GM23338 (cell line): ENCODE measurements around the gene CGB1. TPM values are rescaled to one million over a fixed set of nuclear protein-coding genes. Genes with fewer than 3 reads are reported as not detected.

Source experiments
- ATAC-seq: fragments of 200-7000 bp; cut with Tn5 transposase; 3 replicates; pipeline ENCODE4 v1.9.1; 2020
- DNase-seq: peaks from one replicate; pipeline ENCODE4 v3.0.0-alpha.2; 2015; ENCODE audit warnings: low spot score
- H2AFZ ChIP-seq: fragments of 200-600 bp; sonication (generic); 2 replicates; pipeline ENCODE4 v1.8.0; 2016; ENCODE audit warnings: antibody characterized with exemption, mild to moderate bottlenecking, moderate library complexity
- H3F3A ChIP-seq: fragments of 200-600 bp; sonication (generic); replicated peaks from 2 replicates; pipeline ENCODE4 v1.8.0; 2017; ENCODE audit warnings: antibody characterized with exemption, mixed run types, low read depth
- H3K27ac ChIP-seq: fragments of 200-600 bp; sonication (generic); 2 replicates; pipeline ENCODE4 v1.6.1; 2016; ENCODE audit warnings: low read depth
- H3K27me3 ChIP-seq: fragments of 200-600 bp; sonication (generic); 2 replicates; pipeline ENCODE4 v1.8.0; 2016; ENCODE audit warnings: mild to moderate bottlenecking, mixed run types, moderate library complexity; ENCODE audit not compliant: insufficient read depth
- H3K36me3 ChIP-seq: fragments of 200-600 bp; sonication (generic); 2 replicates; pipeline ENCODE4 v1.8.0; 2016; ENCODE audit warnings: mild to moderate bottlenecking; ENCODE audit not compliant: insufficient read depth
- H3K4me1 ChIP-seq: fragments of 200-600 bp; sonication (generic); 2 replicates; pipeline ENCODE4 v1.8.0; 2016; ENCODE audit warnings: mild to moderate bottlenecking, moderate library complexity; ENCODE audit not compliant: insufficient read depth
- H3K4me2 ChIP-seq: fragments of 200-600 bp; sonication (generic); 2 replicates; pipeline ENCODE4 v1.7.1; 2017; ENCODE audit warnings: mixed run types
- H3K4me3 ChIP-seq: fragments of 200-600 bp; sonication (generic); 2 replicates; pipeline ENCODE4 v1.6.1; 2016; ENCODE audit warnings: mixed run types
- H3K79me2 ChIP-seq: fragments of 200-600 bp; sonication (generic); replicated peaks from 2 replicates; pipeline ENCODE4 v1.8.0; 2017; ENCODE audit warnings: mild to moderate bottlenecking; ENCODE audit not compliant: insufficient read depth
- H3K9me2 ChIP-seq: fragments of 200-600 bp; sonication (generic); 2 replicates; pipeline ENCODE4 v1.8.0; 2017; ENCODE audit not compliant: insufficient read depth
- H4K20me1 ChIP-seq: fragments of 200-600 bp; sonication (generic); replicated peaks from 2 replicates; pipeline ENCODE4 v1.8.0; 2017; ENCODE audit warnings: mild to moderate bottlenecking; ENCODE audit not compliant: insufficient read depth
- H3K27ac Mint-ChIP-seq: 2 replicates; pipeline ENCODE4 v1.8.0; 2020; ENCODE audit warnings: inconsistent platforms, mild to moderate bottlenecking, moderate library complexity, mixed read lengths
- H3K27me3 Mint-ChIP-seq: 3 replicates; pipeline ENCODE4 v1.8.0; 2022; ENCODE audit warnings: low read depth, mild to moderate bottlenecking, moderate library complexity, mixed read lengths, inconsistent platforms; ENCODE audit not compliant: insufficient read depth, poor library complexity
- H3K36me3 Mint-ChIP-seq: 3 replicates; pipeline ENCODE4 v1.8.0; 2021; ENCODE audit warnings: low read depth, mild to moderate bottlenecking, inconsistent platforms, moderate library complexity, mixed read lengths
- H3K4me1 Mint-ChIP-seq: 3 replicates; pipeline ENCODE4 v1.8.0; 2020; ENCODE audit warnings: mild to moderate bottlenecking, inconsistent platforms, mixed read lengths
- H3K4me3 Mint-ChIP-seq: 3 replicates; pipeline ENCODE4 v1.8.0; 2021; ENCODE audit warnings: moderate library complexity, mild to moderate bottlenecking, inconsistent platforms, mixed read lengths
- H3K9me3 Mint-ChIP-seq: 3 replicates; pipeline ENCODE4 v1.8.0; 2020; ENCODE audit warnings: moderate library complexity, mild to moderate bottlenecking, inconsistent platforms, mixed read lengths
- CREB1 ChIP-seq: fragments of 250-450 bp; sonication (Bioruptor Pico); IDR thresholded peaks from 2 replicates; pipeline ENCODE4 v1.5.0; 2020; ENCODE audit warnings: low read depth, mild to moderate bottlenecking, moderate library complexity
- CTCF ChIP-seq, 2 experiments: fragments of 200-600 bp in 1 of 2; sonication (generic) in 1 of 2; conservative IDR thresholded peaks; 2 replicates each; pipeline versions ENCODE4 v1.5.1 to v1.6.1; 2016 to 2017; ENCODE audit warnings: antibody characterized with exemption in 2 of 2, low read depth in 2 of 2, mild to moderate bottlenecking in 2 of 2, moderate library complexity in 1 of 2
- ETS1 ChIP-seq: IDR thresholded peaks from 2 replicates; pipeline ENCODE4 v1.6.1; 2016; ENCODE audit warnings: antibody characterized with exemption
- EZH2 ChIP-seq: fragments of 200-600 bp; sonication (generic); IDR thresholded peaks from one replicate; pipeline ENCODE4 v1.8.0; 2017; ENCODE audit warnings: antibody characterized with exemption, mild to moderate bottlenecking, low read depth; ENCODE audit not compliant: unreplicated experiment
- EZH2phosphoT487 ChIP-seq: fragments of 200-600 bp; sonication (generic); IDR thresholded peaks from one replicate; pipeline ENCODE4 v1.8.1; 2018; ENCODE audit warnings: antibody characterized with exemption; ENCODE audit not compliant: unreplicated experiment
- JUNB ChIP-seq: IDR thresholded peaks from one replicate; pipeline ENCODE4 v1.6.1; 2016; ENCODE audit warnings: antibody characterized with exemption; ENCODE audit not compliant: unreplicated experiment
- NANOG ChIP-seq: IDR thresholded peaks from 2 replicates; pipeline ENCODE4 v1.6.1; 2016; ENCODE audit warnings: antibody characterized with exemption, borderline replicate concordance
- POLR2AphosphoS5 ChIP-seq: IDR thresholded peaks from 2 replicates; pipeline ENCODE4 v1.6.1; 2016; ENCODE audit warnings: antibody characterized with exemption, low read depth
- STAT1 ChIP-seq: IDR thresholded peaks from one replicate; pipeline ENCODE4 v1.6.1; 2016; ENCODE audit warnings: antibody characterized with exemption; ENCODE audit not compliant: unreplicated experiment
- ZNF114 ChIP-seq: fragments of 250-450 bp; sonication (Bioruptor Pico); IDR thresholded peaks from 2 replicates; pipeline ENCODE4 v1.5.0; 2020; ENCODE audit warnings: mild to moderate bottlenecking, moderate library complexity
- ZNF331 ChIP-seq: fragments of 250-450 bp; sonication (Bioruptor Pico); IDR thresholded peaks from 2 replicates; pipeline ENCODE4 v1.5.0; 2020; ENCODE audit warnings: low read depth, mild to moderate bottlenecking, moderate library complexity
- ZNF462 ChIP-seq: fragments of 250-450 bp; sonication (Bioruptor Pico); IDR thresholded peaks from 2 replicates; pipeline ENCODE4 v1.5.0; 2020; ENCODE audit warnings: mild to moderate bottlenecking, moderate library complexity
- polyA plus RNA-seq: library from polyadenylated mRNA; unstranded; fragments of >200 nt; fragmentation: Nextera tagmentation; extraction: Ambion mirVana; gene quantifications from 2 replicates; pipeline ENCODE4 v1.2.1, GENCODE V29; 2016
- total RNA-seq: library from RNA; depleted of rRNA; stranded (reverse); fragments of >200 nt; shearing (Covaris generic); gene quantifications from 2 replicates; pipeline ENCODE4 v1.2.3, GENCODE V29; 2014
- TF ChIP-seq, protein P1 (sequence below): IDR thresholded peaks from one replicate; pipeline ENCODE4 v1.6.1; 2018; ENCODE audit warnings: antibody characterized with exemption; ENCODE audit not compliant: unreplicated experiment

CGB1 gene
- total and polyA plus RNA-seq, 2 experiments from 2014 or later = 0.52 TPM; not detected in 1

- Histone ChIP-seq H3K4me1 (no peaks in the 10 kb centered on the region), H3K9me2 (no peaks in the 10 kb centered on the region), H3K4me3 (no peak overlapping the region), H2AFZ (no peak overlapping the region), H4K20me1 (peaks cover 5% of the 10 kb centered on the region), H3F3A (peaks cover 4% of the 10 kb centered on the region; the same call in 1 of the 2 replicates), H3K27me3 (no peaks in the 10 kb centered on the region), H3K27ac (no peak overlapping the region), H3K36me3 (peaks cover 30% of the 10 kb centered on the region), H3K4me2 (no peak overlapping the region), H3K79me2 (no peaks in the 10 kb centered on the region; the same call in 1 of the 2 replicates)
- Mint-ChIP-seq H3K27me3 (no peaks in the 10 kb centered on the region), H3K9me3 (no peaks in the 10 kb centered on the region; the same call in 2 of the 3 replicates), H3K27ac (no peak overlapping the region), H3K4me1 (0 out of 3 replicates have a peak, but pooled peaks cover under 1% of the 10 kb centered on the region), H3K4me3 (no peak overlapping the region), H3K36me3 (peaks cover 68% of the 10 kb centered on the region)
- DNase-seq = no peak
- TF ChIP-seq EZH2 (no peak), EZH2phosphoT487 (no peak), JUNB (no peak), CREB1 (no peak), ZNF462 (CRISPR knock-in tag) (no peak), NANOG (no peak), ETS1 (no peak), ZNF331 (CRISPR knock-in tag) (no peak), CTCF (conservative IDR thresholded peaks at IDR 0.05; ENCODE audit: low read depth in 2 of 2) (no peak), POLR2AphosphoS5 (no peak), ZNF114 (CRISPR knock-in tag) (no peak), STAT1 (no peak)
- TF ChIP-seq, protein P1, sequence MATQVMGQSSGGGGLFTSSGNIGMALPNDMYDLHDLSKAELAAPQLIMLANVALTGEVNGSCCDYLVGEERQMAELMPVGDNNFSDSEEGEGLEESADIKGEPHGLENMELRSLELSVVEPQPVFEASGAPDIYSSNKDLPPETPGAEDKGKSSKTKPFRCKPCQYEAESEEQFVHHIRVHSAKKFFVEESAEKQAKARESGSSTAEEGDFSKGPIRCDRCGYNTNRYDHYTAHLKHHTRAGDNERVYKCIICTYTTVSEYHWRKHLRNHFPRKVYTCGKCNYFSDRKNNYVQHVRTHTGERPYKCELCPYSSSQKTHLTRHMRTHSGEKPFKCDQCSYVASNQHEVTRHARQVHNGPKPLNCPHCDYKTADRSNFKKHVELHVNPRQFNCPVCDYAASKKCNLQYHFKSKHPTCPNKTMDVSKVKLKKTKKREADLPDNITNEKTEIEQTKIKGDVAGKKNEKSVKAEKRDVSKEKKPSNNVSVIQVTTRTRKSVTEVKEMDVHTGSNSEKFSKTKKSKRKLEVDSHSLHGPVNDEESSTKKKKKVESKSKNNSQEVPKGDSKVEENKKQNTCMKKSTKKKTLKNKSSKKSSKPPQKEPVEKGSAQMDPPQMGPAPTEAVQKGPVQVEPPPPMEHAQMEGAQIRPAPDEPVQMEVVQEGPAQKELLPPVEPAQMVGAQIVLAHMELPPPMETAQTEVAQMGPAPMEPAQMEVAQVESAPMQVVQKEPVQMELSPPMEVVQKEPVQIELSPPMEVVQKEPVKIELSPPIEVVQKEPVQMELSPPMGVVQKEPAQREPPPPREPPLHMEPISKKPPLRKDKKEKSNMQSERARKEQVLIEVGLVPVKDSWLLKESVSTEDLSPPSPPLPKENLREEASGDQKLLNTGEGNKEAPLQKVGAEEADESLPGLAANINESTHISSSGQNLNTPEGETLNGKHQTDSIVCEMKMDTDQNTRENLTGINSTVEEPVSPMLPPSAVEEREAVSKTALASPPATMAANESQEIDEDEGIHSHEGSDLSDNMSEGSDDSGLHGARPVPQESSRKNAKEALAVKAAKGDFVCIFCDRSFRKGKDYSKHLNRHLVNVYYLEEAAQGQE = no peak
- no peak for ATAC-seq
These were observed 31.6 kb downstream of the CGB1 start for GRCh38 chr19:49004964-49005614.
